ENCODE measurements around the gene KAZN. TPM values are rescaled to one million over a fixed set of nuclear protein-coding genes. Genes with fewer than 3 reads are reported as not detected.

The KAZN gene
- total and polyA plus RNA-seq, 2 of the 8 experiments (the other 6 are each of a cell fraction or from before 2014, with no cell fraction given): 3.7 to 11.8 TPM

DNA sequence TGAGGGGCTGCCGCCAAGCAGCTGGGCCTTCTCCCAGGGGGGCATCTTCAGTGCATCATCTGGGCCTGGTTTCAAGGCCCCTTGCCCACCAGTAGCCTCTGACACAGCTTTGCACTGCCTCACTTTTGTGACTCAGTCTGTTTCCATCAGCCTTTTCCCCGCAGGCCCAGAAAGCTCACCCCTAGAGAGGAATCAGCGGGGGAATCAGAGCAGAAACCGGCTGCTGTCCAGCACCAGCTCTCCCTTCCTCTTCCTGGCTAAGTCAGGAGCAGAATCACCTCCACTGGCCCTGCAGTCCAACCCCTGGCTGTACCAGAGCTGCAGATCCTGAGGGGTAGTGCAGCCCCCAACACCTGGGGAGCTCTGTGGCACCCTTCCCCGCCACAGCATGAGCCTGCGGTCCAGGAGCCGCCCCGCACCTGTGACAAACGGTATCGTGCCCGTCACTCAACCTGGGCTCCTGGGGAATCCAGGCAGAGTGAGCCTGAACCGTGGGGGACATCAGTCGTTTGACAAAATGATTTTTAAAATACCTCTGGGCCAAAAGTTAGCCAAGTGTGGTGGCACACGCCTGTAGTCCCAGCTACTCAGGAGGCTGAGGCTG is 471.8 kb downstream of the KAZN start (continued):
- no peak for TF ChIP-seq TAF1 (IDR thresholded peaks at IDR 0.05; ENCODE audit: low read depth, low read length)
- TF ChIP-seq SP4 (IDR thresholded peaks at IDR 0.05; ENCODE audit: low read length): no peak
- no peak for TF ChIP-seq EGR1 (IDR thresholded peaks at IDR 0.05; ENCODE audit: borderline replicate concordance, low read depth, low read length)
- TF ChIP-seq CHD7 (IDR thresholded peaks at IDR 0.05; ENCODE audit: insufficient replicate concordance, low read length): no peak
- no peak for TF ChIP-seq FOSL1 (IDR thresholded peaks at IDR 0.05; ENCODE audit: insufficient read depth, low read depth, low read length)
